OCI-LY7 (cell line): Measurements from ENCODE around the gene IQCK.

Source experiments
- CTCF ChIP-seq: fragments of 200-600 bp; sonication (generic); conservative IDR thresholded peaks from 2 replicates; pipeline ENCODE4 v1.5.1; 2014; ENCODE audit warnings: mild to moderate bottlenecking, antibody characterized with exemption, low read length, moderate library complexity, mixed read lengths
- EZH2phosphoT487 ChIP-seq: fragments of 200-600 bp; sonication (generic); IDR thresholded peaks from 2 replicates; pipeline ENCODE4 v1.6.1; 2018; ENCODE audit warnings: low read depth, borderline replicate concordance, mild to moderate bottlenecking, mixed run types, antibody characterized with exemption, low read length, moderate library complexity, mixed read lengths

GRCh38 chr16:19760356-19761060 is 42.4 kb downstream of the IQCK start:
- no peak for TF ChIP-seq CTCF
- no peak for TF ChIP-seq EZH2phosphoT487
